Ovary (tissue), 3 donors: ENCODE data around the gene QSOX1.

Experiments
- CTCF ChIP-seq, 3 donors: fragments of 450-650 bp in 2 of 3; fragments of 200-600 bp in 1 of 3; IDR thresholded peaks; one replicate each; pipeline versions ENCODE4 v1.5.1 to v1.8.0; 2016 to 2022; ENCODE audit warnings: antibody characterized with exemption in 3 of 3, mild to moderate bottlenecking in 1 of 3
- EP300 ChIP-seq: sonication (generic); formaldehyde crosslinking; IDR thresholded peaks from one replicate; pipeline ENCODE4 v1.6.1; 2017; ENCODE audit warnings: antibody characterized with exemption
- donor health status: DM: no; HTN: no; CAD: no.

DNA sequence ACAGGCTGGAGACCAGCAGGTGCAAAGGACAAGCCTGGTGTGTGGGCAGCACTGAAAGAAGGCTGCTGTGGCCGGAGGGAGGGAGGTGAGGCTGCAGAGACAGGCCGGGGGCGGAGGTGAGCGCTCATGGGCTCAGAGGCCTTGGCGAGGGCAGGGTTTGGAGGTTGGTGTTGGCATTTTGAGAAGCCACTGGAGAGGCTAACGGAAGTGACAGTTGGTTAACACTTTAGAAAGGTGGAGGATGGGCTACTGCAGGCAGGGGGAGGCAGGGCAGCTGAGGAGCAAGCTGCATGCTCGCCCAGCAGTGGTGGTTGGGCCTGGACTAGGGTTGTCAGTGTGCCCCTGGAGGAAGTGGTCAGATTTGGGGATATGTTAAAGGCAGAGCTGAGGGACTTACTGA is 37.5 kb downstream of the QSOX1 start:
- TF ChIP-seq CTCF (IDR thresholded peaks at IDR 0.05) (no peak), EP300 (no peak)
